ENCODE measurements around the gene NRP2.

GRCh38 chr2:205660521-205661124, 21.7 kb upstream of the NRP2 start:
- no peak for TF ChIP-seq YY1 (IDR thresholded peaks at IDR 0.05; ENCODE audit: insufficient read depth, insufficient read length)
- no peak for TF ChIP-seq SUZ12 (IDR thresholded peaks at IDR 0.05; ENCODE audit: extremely low read depth, insufficient read depth, insufficient read length)

All from NT2/D1 (cell line).